T-helper 2 cell (primary cell): Measurements from ENCODE around the gene UBE2F.
"Not testable (repeated sequence)": the region's sequence is repeated elsewhere in the genome, so short reads cannot be mapped to it uniquely, and the experiment has no call there.

Experiments used
- DNase-seq, 5 experiments: peaks; one replicate each; pipeline versions ENCODE4 v3.0.0 to v3.0.0-alpha.2; 2012 to 2022

UBE2F gene

DNA sequence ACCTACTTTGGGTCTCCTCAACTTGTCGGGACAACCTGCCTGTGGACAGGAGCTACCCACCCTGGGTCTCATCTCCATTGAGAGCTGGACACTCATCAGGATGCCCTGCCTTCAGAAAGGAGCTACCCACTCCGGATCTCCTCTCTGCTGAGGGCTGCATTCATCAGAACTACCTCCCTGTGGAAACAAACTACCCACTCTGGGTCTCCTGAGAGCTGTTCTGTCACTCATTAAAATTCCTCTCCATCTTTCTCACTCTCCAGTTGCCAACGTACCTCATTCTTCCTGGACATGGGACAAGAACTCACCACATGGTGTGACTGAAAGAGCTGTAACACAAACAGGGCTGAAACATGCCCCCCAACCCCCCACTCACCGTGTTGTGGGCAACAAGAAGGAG, 22.5 kb upstream of the UBE2F start:
- DNase-seq = peak in 1 of 5 experiments; percentile 32

DNA sequence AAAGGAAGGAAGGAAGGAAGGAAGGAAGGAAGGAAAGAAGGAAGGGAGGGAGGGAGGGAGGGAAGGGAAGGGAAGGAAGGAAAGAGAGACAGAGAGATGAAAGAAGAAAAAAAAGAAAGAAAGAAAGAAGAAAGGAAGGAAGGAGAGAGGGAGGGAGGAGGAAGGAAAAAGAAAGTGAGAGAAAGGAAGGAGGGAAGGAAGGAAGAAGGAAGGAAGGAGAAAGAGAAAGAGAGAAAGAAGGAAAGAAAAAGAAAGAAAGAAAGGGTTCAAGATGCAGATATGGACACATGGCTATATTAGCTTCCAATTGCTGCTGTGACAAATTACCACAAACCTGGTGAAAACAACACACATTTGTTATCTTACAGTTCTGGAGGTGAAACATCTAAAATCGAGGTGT, 20.4 kb upstream of the UBE2F start:
- DNase-seq = no peak

DNA sequence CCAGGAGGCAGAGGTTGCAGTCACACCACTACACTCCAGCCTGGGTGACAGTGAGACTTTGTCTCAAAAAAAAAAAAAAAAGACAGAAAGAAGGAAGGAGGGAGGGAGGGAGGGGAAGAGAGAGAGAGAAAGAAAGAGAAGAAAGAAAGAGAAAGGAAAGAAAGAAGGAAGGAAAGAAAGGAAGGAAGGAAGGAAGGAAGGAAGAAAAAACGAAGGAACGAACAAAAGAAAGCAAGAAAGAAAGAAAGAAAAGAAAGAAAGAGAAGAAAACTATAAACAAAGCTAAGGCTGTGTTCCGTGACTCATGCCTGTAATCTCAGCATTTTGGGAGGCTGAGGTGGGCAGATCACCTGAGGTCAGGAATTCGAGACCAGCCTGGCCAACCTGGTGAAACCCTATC, 15.5 kb upstream of the UBE2F start:
- DNase-seq = not testable (repeated sequence)

DNA sequence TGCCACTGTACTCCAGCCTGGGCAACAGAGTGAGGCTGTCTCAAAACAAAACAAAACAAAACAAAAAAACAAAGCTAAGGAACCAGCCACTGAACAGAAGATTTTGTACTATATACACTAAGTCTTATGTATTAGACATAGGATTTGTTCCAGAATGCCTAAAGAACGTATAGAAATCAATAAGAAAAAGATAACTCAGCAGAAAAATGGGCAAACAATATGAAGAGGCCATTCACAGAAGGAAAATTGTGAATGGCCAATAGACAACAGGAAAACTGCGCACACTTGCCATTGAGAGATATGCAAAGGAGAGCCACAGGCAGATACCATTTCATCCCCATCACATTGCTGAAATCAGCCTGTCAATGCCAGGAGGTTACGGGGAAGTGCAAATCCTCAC, 14.9 kb upstream of the UBE2F start:
- no peak for DNase-seq

DNA sequence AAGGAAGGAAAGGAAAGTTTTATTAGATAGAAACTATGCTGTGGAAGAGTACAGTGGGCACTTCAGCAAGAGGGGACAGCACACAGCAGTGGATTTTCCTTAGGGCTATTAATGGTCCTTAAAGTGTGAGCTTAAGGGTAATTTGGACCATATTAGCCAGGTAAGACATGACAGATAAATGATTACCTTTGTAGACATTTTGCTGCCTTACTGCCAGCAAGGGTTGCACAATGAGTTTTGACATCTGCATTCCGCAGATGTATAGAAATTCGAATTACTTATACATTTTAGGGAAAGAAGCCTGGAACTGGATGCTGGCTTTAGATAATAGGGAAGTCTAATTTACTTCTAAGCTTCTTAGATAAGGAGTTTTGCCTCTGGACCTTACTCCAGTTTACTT, 14.0 kb upstream of the UBE2F start:
- DNase-seq = no peak

DNA sequence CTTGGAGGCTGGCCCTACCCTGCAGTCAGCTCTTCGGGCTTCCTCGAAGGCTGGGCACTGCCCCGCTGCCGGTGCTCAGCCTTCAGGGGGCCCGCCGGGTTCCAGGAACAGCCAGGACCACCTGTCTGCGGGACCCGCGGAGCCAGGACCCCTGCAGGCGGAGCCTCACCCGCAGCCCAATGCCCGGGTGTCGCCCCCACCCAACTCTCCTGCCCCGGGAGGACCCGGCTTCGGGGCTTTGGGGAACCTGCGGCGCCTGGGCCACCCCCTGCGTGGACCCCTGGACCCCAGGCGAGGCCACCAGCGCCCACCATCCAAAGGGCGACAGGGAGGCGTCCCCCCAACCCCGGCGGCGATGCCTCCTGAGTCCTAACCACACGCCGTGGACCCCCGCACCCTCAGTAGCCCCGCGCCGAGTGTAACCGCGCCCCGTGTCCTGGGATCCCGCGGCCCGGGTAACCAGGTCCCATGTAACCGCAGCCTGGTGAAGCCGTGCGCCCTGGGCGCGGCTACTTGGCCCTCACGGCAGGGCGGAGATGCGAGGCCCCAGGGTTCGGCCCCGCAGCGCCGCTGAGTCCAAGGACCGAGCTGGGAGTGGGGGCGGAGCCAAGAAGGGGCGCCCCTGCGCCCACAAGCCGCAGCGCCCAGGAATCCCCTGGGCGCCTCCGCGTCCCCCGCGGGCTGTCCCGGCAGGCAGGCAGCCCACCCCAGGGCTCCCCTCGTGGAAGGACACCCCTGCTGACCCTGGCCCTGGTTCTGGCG, 11.0 kb upstream of the UBE2F start:
- no peak for DNase-seq

DNA sequence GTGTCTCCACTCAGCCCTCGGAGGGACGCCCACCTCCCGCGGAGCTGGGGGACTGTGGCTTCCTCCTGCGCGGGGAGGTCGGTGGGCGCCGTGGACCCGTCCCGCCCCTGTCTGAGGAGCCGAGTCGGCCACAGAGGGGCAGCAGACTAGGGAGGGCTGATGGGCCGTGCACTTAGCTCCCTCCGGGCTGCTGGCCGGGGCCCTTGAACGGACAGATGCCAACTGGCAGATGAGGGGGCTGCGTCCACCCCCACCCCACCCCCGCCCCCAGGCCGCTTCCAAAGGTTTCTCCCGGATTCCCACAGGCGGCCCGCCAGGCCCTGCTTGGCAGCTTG, 10.4 kb upstream of the UBE2F start:
- DNase-seq = no peak

DNA sequence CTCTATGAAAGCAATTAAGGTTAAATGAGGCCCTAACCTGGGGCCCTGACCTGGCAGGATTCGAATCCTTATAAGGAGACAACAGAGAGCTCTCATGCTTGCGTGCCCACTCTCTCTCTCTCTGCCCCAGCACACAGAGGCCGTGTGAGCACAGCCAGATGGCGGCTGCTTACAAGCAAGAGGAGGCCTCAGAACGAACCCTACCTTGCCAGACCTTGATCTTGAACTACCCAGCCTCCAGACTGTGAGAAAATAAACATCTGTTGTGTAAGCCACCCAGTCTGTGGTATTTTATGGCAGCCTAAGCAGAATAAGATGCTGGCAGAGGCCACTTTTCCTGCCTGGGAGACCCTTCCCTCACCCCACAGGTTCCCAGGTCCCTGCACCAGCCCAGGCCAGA, 5.2 kb upstream of the UBE2F start:
- no peak for DNase-seq

DNA sequence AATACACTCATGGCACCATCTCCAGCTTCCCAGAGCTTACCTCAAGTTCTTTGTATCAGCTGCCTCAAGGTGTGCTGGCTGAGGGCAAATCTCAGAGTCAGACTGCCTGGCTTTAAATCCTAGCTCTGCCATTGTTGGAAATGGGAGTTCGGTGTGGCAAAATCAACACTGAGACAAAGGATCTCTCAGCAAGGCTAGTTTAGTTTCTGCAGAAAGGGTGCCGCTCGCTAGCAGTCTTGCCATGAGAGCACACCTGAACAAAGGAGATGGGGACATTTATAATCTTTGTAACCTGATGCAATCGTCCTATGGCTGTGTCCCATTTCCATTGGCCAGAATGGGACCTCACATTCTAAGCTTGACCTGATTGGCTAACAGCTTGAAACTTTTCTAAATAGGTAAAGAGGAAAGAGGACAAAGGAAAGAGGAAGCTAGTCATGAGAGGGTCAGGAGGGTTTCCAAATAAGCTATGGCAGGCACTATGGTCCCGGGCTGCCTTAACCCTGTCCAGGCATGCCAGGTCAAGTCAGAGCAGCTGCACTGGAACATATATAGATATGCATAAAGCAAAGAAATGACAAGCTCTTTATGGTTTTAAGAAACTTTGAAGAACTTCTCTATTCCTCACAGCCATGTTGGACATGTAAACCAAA, 4.3 kb upstream of the UBE2F start:
- no peak for DNase-seq

DNA sequence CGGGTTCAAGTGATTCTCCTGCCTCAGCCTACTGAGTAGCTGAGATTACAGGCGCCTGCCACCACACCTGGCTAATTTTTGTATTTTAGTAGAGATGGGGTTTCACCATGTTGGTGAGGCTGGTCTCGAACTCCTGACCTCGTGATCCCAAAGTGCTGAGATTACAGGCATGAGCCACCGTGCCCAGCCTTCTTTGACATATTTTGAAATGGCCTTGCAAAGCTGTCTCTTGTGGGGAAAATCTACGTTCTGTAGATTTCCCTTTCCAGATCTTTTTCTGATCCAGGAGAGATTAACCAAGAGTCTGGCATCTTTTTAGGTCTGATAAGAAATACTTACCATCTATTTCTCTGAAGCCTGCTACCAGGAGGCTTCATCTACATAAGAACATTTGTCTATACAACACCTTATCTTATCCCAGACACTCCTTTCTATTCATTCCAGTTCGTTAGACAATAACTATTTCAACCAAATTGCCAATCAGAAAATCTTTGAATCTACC, 3.3 kb upstream of the UBE2F start:
- DNase-seq = not testable (repeated sequence)

DNA sequence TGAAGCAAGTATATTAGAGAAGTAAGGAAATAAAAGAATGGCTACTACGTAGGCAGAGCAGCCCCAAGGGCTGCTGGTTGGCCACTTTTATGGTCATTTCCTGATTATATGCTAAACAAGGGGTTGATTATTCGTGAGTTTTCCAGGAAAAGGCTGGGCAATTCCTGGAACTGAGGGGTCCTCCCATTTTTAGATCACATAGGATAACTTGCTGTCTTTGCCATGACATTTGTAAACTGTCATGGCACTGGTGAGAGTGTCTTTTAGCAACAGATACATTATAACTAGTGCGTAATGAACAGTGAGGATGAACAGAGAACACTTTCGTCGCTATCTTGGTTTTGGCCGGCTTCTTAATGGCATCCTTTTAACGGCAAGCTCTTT, 2.6 kb upstream of the UBE2F start:
- no peak for DNase-seq

DNA sequence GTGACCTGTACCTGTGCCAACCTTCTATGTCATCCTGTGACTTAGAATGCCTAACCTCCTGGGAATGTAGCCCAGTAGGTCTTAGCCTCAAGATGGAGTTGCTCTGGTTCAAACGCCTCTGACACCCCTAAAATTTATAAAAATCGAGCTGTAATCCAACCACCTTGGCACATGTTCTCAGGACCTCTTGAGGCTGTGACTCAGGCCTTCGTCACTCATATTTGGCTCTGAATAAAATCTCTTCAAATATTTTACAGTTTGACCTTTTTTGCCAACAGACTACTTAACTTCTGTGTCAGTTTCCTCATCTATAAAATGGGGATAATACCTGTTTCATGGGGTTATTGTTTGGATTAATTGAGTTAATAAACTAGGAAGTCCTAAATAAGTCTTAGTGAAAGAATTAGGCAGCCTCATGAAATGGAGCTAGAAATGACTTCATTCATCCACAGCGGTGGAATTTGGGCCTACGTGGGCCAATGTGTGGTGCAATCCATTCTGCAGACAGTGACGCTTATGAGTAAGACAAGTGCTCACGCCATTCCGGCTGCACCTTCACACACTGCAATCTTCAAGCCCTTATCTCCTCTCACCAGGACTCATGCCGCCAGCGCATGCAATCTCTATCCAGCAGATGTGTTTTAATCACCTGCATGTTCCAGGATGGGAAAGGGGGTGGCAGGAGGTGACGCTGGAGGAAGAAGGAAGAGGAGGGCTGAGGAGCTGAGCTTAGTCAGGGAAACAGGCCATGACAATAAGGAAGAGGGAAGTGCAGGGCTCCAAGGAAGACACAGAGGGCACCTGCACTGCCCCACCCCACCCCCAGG, 2.0 kb upstream of the UBE2F start:
- no peak for DNase-seq

DNA sequence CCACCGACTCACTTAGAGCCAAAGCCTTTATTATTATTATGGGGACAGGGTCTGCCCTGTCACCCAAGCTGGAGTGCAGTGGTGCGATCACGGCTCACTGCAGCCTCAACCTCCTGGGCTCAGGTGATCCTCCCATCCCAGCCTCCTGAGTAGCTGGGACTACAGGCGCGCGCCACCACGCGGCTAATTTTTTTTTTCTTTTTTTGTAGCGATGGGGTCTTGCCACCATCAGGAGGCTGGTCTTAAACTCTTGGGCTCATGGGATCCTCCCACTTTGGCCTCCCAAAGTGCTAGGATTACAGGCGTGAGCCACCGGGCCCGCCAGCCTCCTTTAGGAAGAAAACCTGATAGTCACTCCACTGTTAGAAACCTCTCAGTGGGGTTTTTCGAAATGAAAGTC, 970 bp upstream of the UBE2F start:
- DNase-seq = not testable (repeated sequence)

DNA sequence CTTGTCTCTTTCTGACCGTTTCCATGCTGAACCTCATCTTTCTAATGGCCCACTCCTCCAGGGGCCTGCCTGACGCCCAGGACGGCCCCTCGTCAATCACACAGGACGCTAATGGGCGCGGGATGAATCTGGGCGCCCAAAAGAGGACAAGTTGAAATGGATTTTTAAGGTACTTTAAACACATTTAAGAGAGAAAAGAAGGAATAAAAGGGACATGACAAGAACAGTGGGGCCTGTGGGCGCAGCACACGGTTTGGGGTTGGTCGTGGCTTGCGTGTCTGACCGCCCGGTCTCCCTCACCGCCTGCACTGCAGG, 607 bp upstream of the UBE2F start:
- DNase-seq = no peak

DNA sequence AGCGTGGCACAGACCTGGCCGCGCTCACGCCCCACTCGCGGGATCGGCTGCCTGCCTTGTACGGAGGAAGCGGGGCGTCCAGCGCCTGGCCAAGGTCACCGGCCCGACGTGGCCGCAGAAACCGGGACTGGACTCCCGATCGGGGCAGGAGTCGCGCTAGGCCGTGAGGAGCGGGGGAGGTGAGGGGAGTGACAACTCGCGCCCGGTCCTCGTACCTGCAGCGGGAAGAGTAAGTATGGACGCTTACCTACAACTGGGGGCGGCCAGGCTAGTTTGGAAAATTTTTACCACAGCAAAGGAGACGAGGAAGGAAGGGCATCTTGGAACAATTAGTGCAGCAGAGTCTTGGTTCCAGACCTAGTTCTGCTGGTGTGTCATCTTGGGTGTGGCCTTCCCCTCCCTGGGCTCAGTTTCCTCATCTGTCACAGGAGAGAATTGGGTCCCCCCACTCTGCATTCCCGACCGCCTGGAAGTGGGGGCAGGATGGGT, 693 bp downstream of the UBE2F start:
- DNase-seq = no peak

DNA sequence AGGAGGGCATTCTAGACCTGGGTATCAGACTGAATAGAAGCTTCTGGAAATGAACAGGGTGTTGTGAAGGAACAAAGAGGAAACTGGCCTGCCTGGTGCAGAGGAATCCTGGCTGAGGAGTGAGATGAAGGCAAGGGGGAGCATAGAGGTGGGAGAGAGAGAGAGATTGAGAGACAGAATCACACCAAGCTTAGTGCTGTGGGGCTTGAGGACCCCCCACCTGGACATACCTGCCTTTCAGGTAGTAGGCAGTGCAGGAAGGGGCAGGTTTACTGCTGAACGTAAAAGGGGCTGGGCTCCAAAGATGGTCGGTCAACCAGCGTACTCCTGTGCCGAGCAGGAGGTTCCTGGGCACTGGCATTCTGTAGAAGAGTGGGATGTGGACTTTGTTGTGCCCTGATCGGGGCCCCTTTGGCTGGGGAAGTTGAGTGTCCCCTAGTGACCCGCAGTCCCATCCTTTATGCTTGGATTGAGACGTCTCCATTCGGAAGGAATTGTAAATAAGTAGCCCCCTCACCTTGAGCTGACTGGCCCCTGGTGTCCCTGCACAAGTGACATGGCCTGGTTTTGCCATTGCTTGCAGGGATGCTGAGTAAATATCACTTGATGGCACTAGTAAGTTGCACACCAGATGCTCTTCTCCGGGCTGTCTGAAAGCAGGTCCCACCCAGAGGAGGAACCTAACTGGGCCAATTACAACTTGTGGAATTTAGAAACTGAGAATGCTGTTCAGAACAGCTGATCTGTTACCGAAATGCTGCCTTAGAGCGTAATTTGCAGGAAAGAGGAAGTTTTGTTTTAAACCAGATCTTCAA, 1.4 kb downstream of the UBE2F start:
- DNase-seq = peak in 1 of 5 experiments; percentile 86

DNA sequence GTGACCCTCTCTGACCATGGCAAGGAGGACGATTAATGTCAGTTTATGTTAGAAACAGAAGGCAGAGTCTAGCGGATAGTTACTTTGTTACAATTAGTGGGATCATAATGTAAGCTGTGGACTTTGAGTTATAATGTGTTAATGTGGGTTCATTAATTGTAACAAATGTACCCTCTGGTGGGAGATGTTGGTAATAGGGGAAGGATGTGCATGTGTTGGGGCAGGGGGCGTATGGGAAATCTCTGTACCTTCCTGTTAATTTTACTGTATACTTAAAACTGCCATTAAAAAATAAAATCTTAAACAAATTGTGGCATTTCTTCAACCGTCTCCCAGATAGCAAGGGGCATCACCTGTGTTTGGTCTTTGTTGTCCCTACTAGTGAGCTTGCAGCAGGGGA, 4.8 kb downstream of the UBE2F start:
- DNase-seq = no peak

DNA sequence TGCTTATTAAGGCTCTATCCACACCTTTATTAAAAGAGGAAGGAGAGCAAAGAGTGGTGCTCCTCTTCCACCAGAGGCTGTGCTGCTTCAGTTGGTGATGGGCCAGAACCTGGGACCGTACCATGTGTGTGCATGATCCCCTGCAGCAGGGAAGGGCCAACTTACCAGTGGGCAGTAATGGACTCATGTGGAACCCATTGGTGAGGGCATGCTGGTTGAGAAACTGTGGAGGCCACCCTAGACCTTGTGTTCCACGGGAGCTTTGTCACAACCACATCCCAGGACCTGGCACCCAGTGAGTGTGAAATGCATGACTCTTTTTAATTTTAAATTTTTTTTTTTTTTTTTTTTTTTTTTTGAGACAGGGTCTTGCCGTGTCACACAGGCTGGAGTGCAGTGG, 5.4 kb downstream of the UBE2F start:
- no peak for DNase-seq

DNA sequence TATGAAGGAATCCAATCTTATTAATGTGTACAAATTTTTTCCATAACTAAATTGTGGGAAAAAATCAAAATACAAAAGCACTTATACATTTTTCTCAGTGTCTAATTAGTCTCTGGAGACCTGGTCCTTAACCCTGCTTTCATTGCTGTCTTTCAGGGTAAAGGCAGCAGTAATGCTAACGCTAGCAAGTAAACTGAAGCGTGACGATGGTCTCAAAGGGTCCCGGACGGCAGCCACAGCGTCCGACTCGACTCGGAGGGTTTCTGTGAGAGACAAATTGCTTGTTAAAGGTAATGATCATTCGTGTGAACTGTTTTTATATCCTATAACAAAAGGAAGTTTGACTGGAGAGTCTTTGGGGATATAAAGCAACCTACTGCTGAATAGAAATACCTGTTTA, 6.1 kb downstream of the UBE2F start:
- no peak for DNase-seq

DNA sequence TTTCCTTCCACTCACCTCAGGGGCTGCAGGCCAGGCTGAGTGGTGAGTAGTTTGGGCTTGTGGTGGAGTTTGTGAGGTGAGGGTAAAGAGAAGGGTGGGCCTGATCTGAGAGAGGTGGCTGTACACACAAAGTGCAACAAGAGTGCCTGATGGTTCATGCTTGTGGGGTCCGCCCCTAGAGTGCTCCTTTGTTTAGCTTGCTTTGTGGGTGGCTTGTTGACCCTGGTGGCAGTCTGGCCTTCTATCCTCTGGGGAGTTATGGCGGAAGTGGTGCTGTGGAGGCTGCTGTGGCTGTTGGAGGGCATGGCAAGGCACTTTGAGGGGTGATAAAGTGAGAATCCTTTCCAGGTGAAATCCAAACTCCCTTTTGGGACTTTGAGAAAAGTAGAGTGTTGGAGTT, 10.6 kb downstream of the UBE2F start:
- DNase-seq = no peak

DNA sequence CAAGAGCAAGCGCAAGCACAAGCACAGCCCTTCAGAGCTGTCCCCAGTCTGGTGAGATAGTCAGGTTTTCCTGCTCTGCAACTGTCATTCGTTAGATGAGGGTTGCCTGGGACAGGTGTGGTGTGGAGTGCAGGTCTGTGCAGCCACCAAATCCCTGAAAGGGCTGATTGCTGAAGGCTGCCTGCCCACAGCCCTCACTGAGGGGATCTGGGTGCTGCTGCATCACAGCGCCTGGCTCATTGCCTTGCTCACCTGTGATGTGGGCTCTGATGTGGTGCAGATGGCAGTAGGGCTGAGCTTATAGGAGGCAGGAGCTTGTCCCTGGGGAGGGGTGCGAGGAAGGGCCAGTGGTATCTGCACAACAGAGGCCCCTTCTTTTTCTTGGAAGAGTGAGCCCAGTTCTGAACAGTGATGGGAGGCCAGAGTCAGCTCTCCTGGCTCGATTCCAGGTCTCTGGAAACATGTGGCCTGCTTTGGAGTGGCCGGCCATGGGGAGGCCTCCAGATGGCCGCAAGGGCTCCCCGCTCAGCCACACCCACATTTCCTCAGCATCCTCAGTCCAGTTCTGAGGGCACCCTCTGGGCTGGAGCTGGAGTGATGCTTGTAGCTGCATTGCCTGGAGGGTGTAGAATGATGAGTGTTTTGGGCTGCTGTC, 11.4 kb downstream of the UBE2F start:
- DNase-seq = no peak

DNA sequence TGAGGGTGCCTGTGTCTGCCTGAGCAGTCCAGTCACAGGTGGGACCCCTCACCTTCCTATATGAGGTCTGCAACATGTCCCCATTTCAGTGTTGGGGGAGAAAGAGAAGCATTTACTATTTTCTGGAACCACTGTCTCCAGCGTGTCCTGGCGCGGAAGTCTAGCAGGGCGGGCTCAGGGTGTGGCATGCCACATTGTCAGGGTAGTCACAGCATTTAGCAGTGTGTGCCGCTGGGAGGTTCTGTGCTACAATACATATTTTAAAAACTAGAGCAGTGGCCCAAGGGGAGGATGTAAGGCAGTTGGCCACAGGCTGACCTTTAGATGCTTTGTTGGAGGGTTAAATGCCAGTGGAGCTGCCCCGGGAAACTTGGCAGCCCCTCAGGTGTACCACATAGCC, 12.5 kb downstream of the UBE2F start:
- no peak for DNase-seq
